GM18858 (cell line): ENCODE measurements around the gene VPS26B.
"Not testable (repeated sequence)": the region's sequence is repeated elsewhere in the genome, so short reads cannot be mapped to it uniquely, and the experiment has no call there.

Source experiments
- ATAC-seq: cut with Tn5 transposase; IDR thresholded peaks from one replicate; pipeline ENCODE4 v1.9.1; 2021; ENCODE audit not compliant: unreplicated experiment

The VPS26B gene

GRCh38 chr11:134278356-134278755 lies 53.9 kb downstream of the VPS26B start:
- no peak for ATAC-seq

- not testable (repeated sequence) for ATAC-seq
These were observed 57.2 kb downstream of the VPS26B start for GRCh38 chr11:134281635-134282034.

- no peak for ATAC-seq
These were observed 57.9 kb downstream of the VPS26B start for GRCh38 chr11:134282121-134283045.

DNA sequence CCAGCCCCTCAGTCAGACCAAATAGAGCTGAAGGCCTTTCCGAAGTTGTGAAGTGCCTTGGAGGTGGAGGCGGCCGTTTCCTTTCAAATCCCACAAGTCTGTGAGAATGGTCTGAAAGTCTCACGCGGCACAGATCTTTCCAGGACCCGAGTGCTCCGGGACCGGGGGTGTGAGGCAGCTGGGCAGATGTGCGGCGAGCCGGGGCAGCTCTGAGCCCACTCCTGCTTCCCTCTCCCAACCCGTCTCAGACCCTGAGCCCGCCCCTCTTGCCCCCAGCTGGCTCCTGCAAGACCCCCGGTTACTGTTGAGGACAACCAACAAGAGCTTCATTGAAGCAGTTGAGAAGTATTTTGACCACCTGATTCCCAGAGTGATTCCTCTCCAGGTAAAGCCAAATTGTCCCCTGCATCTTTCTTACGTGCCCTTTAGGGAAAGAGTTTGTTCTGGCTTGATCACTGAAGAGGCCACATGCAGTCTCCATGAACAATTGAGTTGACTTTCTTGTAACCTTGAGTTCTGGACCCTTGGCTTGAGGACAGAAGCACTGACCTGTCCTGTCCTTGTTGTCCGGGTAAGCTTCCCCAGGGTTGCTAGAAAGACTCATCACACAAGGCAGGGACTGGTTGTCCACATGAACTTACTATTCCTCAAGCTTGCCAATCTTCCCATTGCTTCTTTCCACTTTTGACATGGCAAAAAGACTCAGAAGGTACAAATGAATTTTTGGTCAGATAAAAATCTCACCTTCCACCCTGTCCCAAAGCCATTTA lies 59.2 kb downstream of the VPS26B start:
- no peak for ATAC-seq

DNA sequence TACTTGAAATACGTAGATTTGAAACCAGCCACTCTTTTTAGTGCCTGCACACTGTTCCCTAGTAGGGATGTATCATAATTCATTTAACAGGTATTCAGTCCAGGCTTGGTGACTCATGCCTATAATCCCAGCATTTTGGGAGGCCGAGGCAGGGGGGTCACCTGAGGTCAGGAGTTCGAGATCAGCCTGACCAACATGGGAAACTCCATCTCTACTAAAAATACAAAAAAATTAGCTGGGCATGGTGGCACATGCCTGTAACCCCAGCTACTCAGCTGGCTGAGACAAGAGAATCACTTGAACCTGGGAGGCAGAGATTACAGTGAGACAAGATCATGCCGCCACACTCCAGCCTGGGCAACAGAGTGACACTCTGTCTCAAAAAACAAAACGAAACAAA lies 59.9 kb downstream of the VPS26B start:
- ATAC-seq = not testable (repeated sequence)

- no peak for ATAC-seq
These were observed 63.1 kb downstream of the VPS26B start for GRCh38 chr11:134287561-134287960.

GRCh38 chr11:134288486-134288885 lies 64.0 kb downstream of the VPS26B start:
- no peak for ATAC-seq

DNA sequence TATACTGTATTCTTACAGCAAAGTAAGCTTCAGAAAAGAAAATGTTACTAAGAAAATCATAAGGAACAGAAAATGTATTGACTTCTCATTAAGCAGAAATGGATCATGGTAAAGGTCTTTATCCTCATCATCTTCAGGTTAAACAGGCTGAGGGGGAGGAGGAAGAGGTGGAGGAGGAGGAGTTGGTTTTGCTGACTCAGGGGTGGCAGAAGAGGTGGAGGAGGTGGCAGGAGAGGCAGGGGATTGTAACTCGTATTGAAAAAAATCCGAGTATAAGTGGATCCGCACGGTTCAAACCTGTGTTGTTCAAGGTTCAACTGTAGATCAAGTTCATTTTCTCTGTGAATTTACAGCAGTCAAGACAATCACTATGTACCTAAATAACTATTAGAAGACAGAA lies 64.7 kb downstream of the VPS26B start:
- ATAC-seq = no peak

DNA sequence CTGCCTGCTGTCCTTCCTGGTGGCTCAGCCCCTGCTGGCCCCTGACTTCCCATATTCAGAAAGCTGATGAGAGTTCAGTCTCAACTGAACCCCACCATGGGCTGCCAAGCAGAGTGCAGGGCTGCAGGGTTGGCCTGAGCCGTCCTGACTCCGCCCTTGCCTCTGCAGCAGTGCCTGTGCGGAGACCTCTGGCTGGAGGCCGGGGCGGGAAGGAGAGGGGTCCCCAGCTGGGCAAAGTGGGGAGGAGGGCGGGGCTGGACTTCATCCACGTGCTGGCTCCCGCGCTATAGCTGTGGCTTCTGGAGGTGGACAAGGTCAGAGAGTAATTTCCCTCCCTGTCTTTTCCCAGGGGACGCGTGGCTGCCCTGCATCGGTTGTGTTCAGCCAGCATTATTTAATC lies 65.3 kb downstream of the VPS26B start:
- ATAC-seq = no peak

DNA sequence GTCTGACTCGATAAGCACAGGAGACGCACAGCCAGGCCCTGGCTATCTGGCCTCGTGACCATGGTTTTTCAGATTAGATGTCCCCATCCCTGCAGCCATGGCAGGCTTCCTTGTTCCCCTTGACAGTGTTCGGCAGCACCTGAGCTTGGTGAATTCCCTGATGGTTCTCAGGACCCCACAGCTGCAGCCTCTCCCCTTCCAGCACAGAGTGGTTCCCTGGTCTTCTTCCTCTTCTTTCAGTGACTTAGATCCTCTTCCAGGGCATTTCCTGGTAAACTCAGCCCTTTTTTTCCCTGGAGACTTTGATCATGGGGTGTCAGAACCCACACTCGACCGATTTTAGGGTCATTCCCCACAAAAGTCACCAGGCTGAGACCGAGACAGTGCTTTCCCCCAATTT lies 66.2 kb downstream of the VPS26B start:
- ATAC-seq = no peak

DNA sequence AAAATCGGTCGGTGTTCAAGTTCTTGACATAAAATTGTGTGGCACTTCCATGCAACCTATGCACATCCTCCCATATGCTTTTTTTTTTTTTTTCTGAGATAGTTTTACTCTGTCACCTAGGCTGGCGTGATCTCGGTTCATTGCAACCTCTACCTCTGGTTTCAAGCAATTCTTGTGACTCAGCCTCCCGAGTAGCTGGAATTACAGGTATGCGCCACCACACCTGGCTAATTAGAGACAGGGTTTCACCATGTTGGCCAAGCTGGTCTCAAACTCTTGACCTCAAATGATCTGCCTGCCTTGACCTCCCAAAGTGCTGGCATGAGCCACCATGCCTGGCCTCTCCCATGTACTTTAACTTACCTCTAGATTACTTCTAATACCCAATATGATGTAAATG lies 66.7 kb downstream of the VPS26B start:
- ATAC-seq = no peak

DNA sequence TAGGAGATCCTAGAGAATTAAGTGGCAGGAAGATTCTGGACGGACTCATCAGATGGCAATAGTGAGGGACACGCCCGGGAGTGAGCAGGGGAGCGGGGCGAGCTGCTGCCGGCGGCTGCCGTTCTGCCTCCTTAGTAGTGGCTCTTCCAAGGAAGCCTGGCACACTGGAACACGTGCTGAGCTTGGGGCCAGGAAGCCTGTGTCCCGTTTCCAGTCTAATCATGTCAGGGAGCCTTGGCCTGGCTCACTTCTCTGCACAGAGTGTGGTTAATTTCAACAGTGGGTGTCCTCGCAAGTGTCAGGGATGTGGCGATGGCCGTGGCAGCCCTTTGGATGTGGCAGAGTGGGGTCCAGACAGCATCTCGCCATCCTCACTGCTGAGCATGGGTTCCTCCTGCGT lies 68.2 kb downstream of the VPS26B start:
- no peak for ATAC-seq

GRCh38 chr11:134293119-134294113 lies 68.9 kb downstream of the VPS26B start:
- ATAC-seq = no peak

DNA sequence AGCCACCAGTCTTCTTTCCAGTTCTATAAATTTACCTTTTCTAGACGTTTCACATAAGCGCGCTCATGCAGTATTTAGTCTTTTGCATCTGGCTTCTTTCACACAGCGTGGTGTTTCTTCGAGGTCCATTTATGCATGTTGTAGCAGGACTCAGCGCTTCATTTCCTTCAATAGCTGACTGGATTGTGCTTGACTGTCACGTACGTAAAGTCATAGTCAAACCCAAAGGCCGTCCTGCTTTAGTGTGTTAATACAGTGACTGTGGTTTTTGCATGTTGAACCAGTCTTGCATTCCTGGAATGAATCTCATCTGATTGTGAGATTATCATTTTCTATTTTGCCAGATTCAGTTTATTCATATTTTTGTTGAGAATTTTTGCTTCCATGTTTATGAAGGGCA lies 70.2 kb downstream of the VPS26B start:
- ATAC-seq = no peak
